ENCODE measurements around the gene PCSK2. TPM values are rescaled to one million over a fixed set of nuclear protein-coding genes. Genes with fewer than 3 reads are reported as not detected.

The PCSK2 gene
- total and polyA plus RNA-seq, 2 donors (not counting 3 experiments of a cell fraction or from before 2014, with no cell fraction given) = not detected

GRCh38 chr20:17507032-17507431 lies 280.2 kb downstream of the PCSK2 start:
- H3K4me2 ChIP-seq (ENCODE audit: insufficient read depth, low read length) = no peak overlapping the region
- no peak overlapping the region for H3K9ac ChIP-seq (replicated peaks; ENCODE audit: extremely low read depth, insufficient read depth, low read length)
- TF ChIP-seq MYC (IDR thresholded peaks at IDR 0.05; ENCODE audit: low read depth, low read length) (no peak), JUN (IDR thresholded peaks at IDR 0.05; ENCODE audit: borderline replicate concordance, insufficient read depth, insufficient read length, low read depth) (no peak), MAX (IDR thresholded peaks at IDR 0.05; ENCODE audit: insufficient read depth, insufficient read length) (no peak), POLR2AphosphoS5 (IDR thresholded peaks at IDR 0.05; ENCODE audit: insufficient read depth, low read depth, low read length) (no peak)
- FAIRE-seq (no peak), DNase-seq (ENCODE audit: low read depth, low spot score) (no peak)
- H3K9me3 ChIP-seq (replicated peaks; ENCODE audit: control insufficient read depth, insufficient read depth, low read length) = no peaks in the 10 kb centered on the region
- H3K4me3 ChIP-seq (replicated peaks in 1 of 3; ENCODE audit: insufficient read depth in 1 of 3, low read depth in 1 of 3, low read length in 3 of 3) = no peak overlapping the region
- peaks cover 13% of the 10 kb centered on the region for H3K4me1 ChIP-seq (ENCODE audit: control insufficient read depth, extremely low read depth, insufficient read depth, low read length)
- POLR2A ChIA-PET = no interaction called here
- no TSS peak for BruUV-seq (replicated peaks)
- CTCF ChIA-PET = interaction anchor here (3.3 kb wide), 1 partner anchor 109 kb away, joined by 58 read pairs; no protein-coding TSS in a partner anchor
- H3K79me2 ChIP-seq (ENCODE audit: control insufficient read depth, insufficient read depth, low read length) = no peaks in the 10 kb centered on the region
- no peak overlapping the region for H3K27ac ChIP-seq (ENCODE audit: insufficient read depth, low read depth, low read length)
- intact Hi-C loops (cut with micrococcal nuclease) (no loop called here), dilution Hi-C loops (cut with MboI; ENCODE audit: extremely low pct_ligation_motif_present, low sequenced_read_pairs) (no loop called here)
- no peaks in the 10 kb centered on the region for H3K9me1 ChIP-seq (replicated peaks; ENCODE audit: control insufficient read depth, extremely low read depth, insufficient read depth, low read length)
- no peaks in the 10 kb centered on the region for H4K20me1 ChIP-seq (replicated peaks; ENCODE audit: control insufficient read depth, extremely low read depth, insufficient read depth, low read length)
- H3K27me3 ChIP-seq (ENCODE audit: control insufficient read depth in 2 of 2, insufficient read depth in 2 of 2, low read length in 2 of 2) = no peaks in the 10 kb centered on the region
- H2AFZ ChIP-seq (ENCODE audit: low read depth, low read length) = no peak overlapping the region
- H3K36me3 ChIP-seq (ENCODE audit: control insufficient read depth in 2 of 2, extremely low read depth in 1 of 2, insufficient read depth in 2 of 2, low read length in 2 of 2) = no peaks in the 10 kb centered on the region

GRCh38 chr20:17507531-17507930 lies 280.7 kb downstream of the PCSK2 start:
- ChIA-PET CTCF (interaction anchor here (1.1 kb wide), 1 partner anchor 29 kb away, joined by 4 read pairs; no protein-coding TSS in a partner anchor), POLR2A (no interaction called here)
- no peaks in the 10 kb centered on the region for H3K9me3 ChIP-seq (replicated peaks; ENCODE audit: control insufficient read depth, insufficient read depth, low read length)
- dilution Hi-C loops (cut with MboI; ENCODE audit: extremely low pct_ligation_motif_present, low sequenced_read_pairs) = no loop called here
- no peak overlapping the region for H3K4me3 ChIP-seq (replicated peaks in 1 of 3; ENCODE audit: insufficient read depth in 1 of 3, low read depth in 1 of 3, low read length in 3 of 3)
- DNase-seq (ENCODE audit: low read depth, low spot score) = no peak
- no peaks in the 10 kb centered on the region for H3K36me3 ChIP-seq (ENCODE audit: control insufficient read depth in 2 of 2, extremely low read depth in 1 of 2, insufficient read depth in 2 of 2, low read length in 2 of 2)
- H3K4me1 ChIP-seq (ENCODE audit: control insufficient read depth, extremely low read depth, insufficient read depth, low read length) = peaks cover 13% of the 10 kb centered on the region
- intact Hi-C loops (cut with micrococcal nuclease) = no loop called here
- TF ChIP-seq MAX (IDR thresholded peaks at IDR 0.05; ENCODE audit: insufficient read depth, insufficient read length) (no peak), JUN (IDR thresholded peaks at IDR 0.05; ENCODE audit: borderline replicate concordance, insufficient read depth, insufficient read length, low read depth) (no peak), FOS (IDR thresholded peaks at IDR 0.05; ENCODE audit: borderline replicate concordance, insufficient read depth, low read length) (no peak), POLR2AphosphoS5 (IDR thresholded peaks at IDR 0.05; ENCODE audit: insufficient read depth, low read depth, low read length) (no peak), MYC (IDR thresholded peaks at IDR 0.05; ENCODE audit: low read depth, low read length) (no peak), CTCF (IDR thresholded peaks at IDR 0.05; ENCODE audit: extremely low read depth in 1 of 2, insufficient read depth in 1 of 2, low read depth in 1 of 2, low read length in 2 of 2) (no peak)
- no peaks in the 10 kb centered on the region for H3K79me2 ChIP-seq (ENCODE audit: control insufficient read depth, insufficient read depth, low read length)
- H3K9ac ChIP-seq (replicated peaks; ENCODE audit: extremely low read depth, insufficient read depth, low read length) = no peak overlapping the region
- H4K20me1 ChIP-seq (replicated peaks; ENCODE audit: control insufficient read depth, extremely low read depth, insufficient read depth, low read length) = no peaks in the 10 kb centered on the region
- no peaks in the 10 kb centered on the region for H3K27me3 ChIP-seq (ENCODE audit: control insufficient read depth in 2 of 2, insufficient read depth in 2 of 2, low read length in 2 of 2)
- H3K27ac ChIP-seq (ENCODE audit: insufficient read depth, low read depth, low read length) = no peak overlapping the region
- no TSS peak for BruUV-seq (replicated peaks)
- no peak overlapping the region for H3K4me2 ChIP-seq (ENCODE audit: insufficient read depth, low read length)
- H3K9me1 ChIP-seq (replicated peaks; ENCODE audit: control insufficient read depth, extremely low read depth, insufficient read depth, low read length) = no peaks in the 10 kb centered on the region
- no peak for FAIRE-seq
- H2AFZ ChIP-seq (ENCODE audit: low read depth, low read length) = no peak overlapping the region

Data from endothelial cell of umbilical vein (primary cell).